Trophoblast cell (in vitro differentiated cells and primary cell): Measurements from ENCODE around the gene INSIG1.

ENCODE experiments used
- DNase-seq, 2 donors: peaks; one replicate each; pipeline ENCODE4 v3.0.0-alpha.2; 2016
- H2AFZ ChIP-seq: 2 replicates; pipeline ENCODE4 v1.6.1; 2013; ENCODE audit warnings: low read length, moderate library complexity, mild to moderate bottlenecking; ENCODE audit not compliant: insufficient read depth, poor library complexity
- H2AK5ac ChIP-seq: 2 replicates; pipeline ENCODE4 v1.6.1; 2013; ENCODE audit warnings: mild to moderate bottlenecking, low read length
- H2BK120ac ChIP-seq: 2 replicates; pipeline ENCODE4 v1.6.1; 2013; ENCODE audit warnings: low read length, mild to moderate bottlenecking, moderate library complexity; ENCODE audit not compliant: insufficient read depth, poor library complexity
- H2BK12ac ChIP-seq: 2 replicates; pipeline ENCODE4 v1.6.1; 2013; ENCODE audit warnings: mild to moderate bottlenecking, low read length, moderate library complexity
- H2BK5ac ChIP-seq: 2 replicates; pipeline ENCODE4 v1.6.1; 2013; ENCODE audit warnings: low read length, low read depth, moderate library complexity, mild to moderate bottlenecking; ENCODE audit not compliant: poor library complexity
- H3K14ac ChIP-seq: 2 replicates; pipeline ENCODE4 v1.6.1; 2013; ENCODE audit warnings: mild to moderate bottlenecking, low read length
- H3K18ac ChIP-seq: 2 replicates; pipeline ENCODE4 v1.6.1; 2013; ENCODE audit warnings: mild to moderate bottlenecking, low read length
- H3K23ac ChIP-seq: 2 replicates; pipeline ENCODE4 v1.6.1; 2013; ENCODE audit warnings: low read length
- H3K27ac ChIP-seq: 2 replicates; pipeline ENCODE4 v1.5.1; 2013; ENCODE audit warnings: low read depth, mild to moderate bottlenecking, inconsistent platforms, low read length, moderate library complexity
- H3K27me3 ChIP-seq: 2 replicates; pipeline ENCODE4 v1.6.1; 2013; ENCODE audit warnings: inconsistent platforms, mild to moderate bottlenecking, low read length, moderate library complexity; ENCODE audit not compliant: insufficient read depth
- H3K36me3 ChIP-seq, 2 experiments: 1 replicate in 1 of 2; 2 replicates in 1 of 2; pipeline ENCODE4 v1.6.1; 2013; ENCODE audit warnings: low read length in 2 of 2, mild to moderate bottlenecking in 2 of 2, moderate library complexity in 1 of 2; ENCODE audit not compliant: insufficient read depth in 2 of 2, control insufficient read depth in 1 of 2
- H3K4ac ChIP-seq: 2 replicates; pipeline ENCODE4 v1.6.1; 2013; ENCODE audit warnings: low read depth, mild to moderate bottlenecking, low read length, moderate library complexity
- H3K4me1 ChIP-seq, 2 experiments: 1 replicate in 1 of 2; 2 replicates in 1 of 2; pipeline ENCODE4 v1.6.1; 2013; ENCODE audit warnings: low read length in 2 of 2, mild to moderate bottlenecking in 2 of 2, moderate library complexity in 1 of 2; ENCODE audit not compliant: insufficient read depth in 2 of 2, control insufficient read depth in 1 of 2
- H3K4me2 ChIP-seq: 2 replicates; pipeline ENCODE4 v1.6.1; 2013; ENCODE audit warnings: inconsistent platforms, mild to moderate bottlenecking, low read length, moderate library complexity
- H3K4me3 ChIP-seq: 2 replicates; pipeline ENCODE4 v1.5.1; 2013; ENCODE audit warnings: mild to moderate bottlenecking, low read depth, low read length, inconsistent platforms
- H3K79me1 ChIP-seq: one replicate; pipeline ENCODE4 v1.6.1; 2013; ENCODE audit warnings: low read length
- H3K79me2 ChIP-seq: 2 replicates; pipeline ENCODE4 v1.6.1; 2013; ENCODE audit warnings: low read length, mild to moderate bottlenecking; ENCODE audit not compliant: control insufficient read depth, insufficient read depth, poor library complexity
- H3K9ac ChIP-seq: 2 replicates; pipeline ENCODE4 v1.6.1; 2013; ENCODE audit warnings: mild to moderate bottlenecking, low read length
- H3K9me3 ChIP-seq: 2 replicates; pipeline ENCODE4 v1.6.1; 2013; ENCODE audit warnings: low read depth, mild to moderate bottlenecking, control low read depth, inconsistent platforms, low read length; ENCODE audit not compliant: insufficient read depth
- H4K12ac ChIP-seq: 2 replicates; pipeline ENCODE4 v1.6.1; 2013; ENCODE audit warnings: low read depth, mild to moderate bottlenecking, low read length, moderate library complexity
- H4K8ac ChIP-seq: 2 replicates; pipeline ENCODE4 v1.6.1; 2013; ENCODE audit warnings: low read depth, mild to moderate bottlenecking, low read length, moderate library complexity
- H4K91ac ChIP-seq: one replicate; pipeline ENCODE4 v1.6.1; 2013; ENCODE audit warnings: low read depth, mild to moderate bottlenecking, low read length, moderate library complexity
- WGBS: extraction: QIAGEN DNeasy Blood & Tissue Kit; methylation state at CpG from one replicate; pipeline ENCODE4 v1.1.7; 2013; ENCODE audit warnings: missing lambda C conversion rate; ENCODE audit not compliant: insufficient read length, insufficient coverage; ENCODE audit errors: extremely low coverage; 5-methylcytosine and 5-hydroxymethylcytosine counted together

The INSIG1 gene

DNA sequence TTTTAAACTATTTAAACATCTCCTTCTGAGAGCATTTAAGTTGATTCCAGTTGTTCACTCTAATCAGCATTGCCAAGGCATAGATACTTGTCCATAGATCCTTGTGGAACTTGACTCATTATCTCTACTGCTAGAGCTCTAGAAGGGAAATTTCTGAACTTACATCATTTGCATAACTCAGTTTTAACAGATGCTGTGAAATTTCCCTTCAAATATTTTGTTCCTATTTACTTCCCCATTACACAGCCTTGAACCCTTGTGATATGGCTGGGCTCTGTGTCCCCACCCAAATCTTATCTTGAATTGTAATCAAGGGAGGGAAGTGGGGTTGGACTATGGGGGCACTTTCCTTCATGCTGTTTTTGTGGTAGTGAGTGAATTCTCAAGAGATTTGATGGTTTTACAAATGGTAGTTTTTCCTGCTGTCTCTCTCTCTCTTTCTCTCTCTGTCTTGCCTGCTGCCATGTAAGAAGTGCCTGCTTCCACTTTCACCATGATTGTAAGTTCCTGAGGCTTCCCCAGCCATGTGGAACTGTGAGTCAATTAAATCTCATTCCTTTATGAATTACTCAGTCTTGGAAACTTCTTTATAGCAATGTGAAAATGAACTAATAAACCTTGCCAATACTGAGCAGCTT, 25.4 kb downstream of the INSIG1 start:
- H4K91ac ChIP-seq = no peak overlapping the region
- no peak overlapping the region for H3K4me3 ChIP-seq
- no peak overlapping the region for H4K12ac ChIP-seq
- H3K9ac ChIP-seq = no peak overlapping the region
- H3K23ac ChIP-seq = no peak overlapping the region
- no peak overlapping the region for H2BK120ac ChIP-seq
- peaks cover 3% of the 10 kb centered on the region for H3K9me3 ChIP-seq
- H3K4me1 ChIP-seq = no peaks in the 10 kb centered on the region
- no peaks in the 10 kb centered on the region for H3K36me3 ChIP-seq
- no peaks in the 10 kb centered on the region for H3K79me1 ChIP-seq
- no peak overlapping the region for H2AK5ac ChIP-seq
- no peak overlapping the region for H4K8ac ChIP-seq
- no peak overlapping the region for H3K4me2 ChIP-seq
- H3K4ac ChIP-seq = no peak overlapping the region
- no peaks in the 10 kb centered on the region for H3K27me3 ChIP-seq
- H2BK12ac ChIP-seq = no peak overlapping the region
- peak; percentile 56 to 89 for DNase-seq
- no peak overlapping the region for H3K27ac ChIP-seq
- H3K79me2 ChIP-seq = no peaks in the 10 kb centered on the region
- H3K14ac ChIP-seq = no peak overlapping the region
- H3K18ac ChIP-seq = no peak overlapping the region
- no peak overlapping the region for H2BK5ac ChIP-seq
- no peak overlapping the region for H2AFZ ChIP-seq

DNA sequence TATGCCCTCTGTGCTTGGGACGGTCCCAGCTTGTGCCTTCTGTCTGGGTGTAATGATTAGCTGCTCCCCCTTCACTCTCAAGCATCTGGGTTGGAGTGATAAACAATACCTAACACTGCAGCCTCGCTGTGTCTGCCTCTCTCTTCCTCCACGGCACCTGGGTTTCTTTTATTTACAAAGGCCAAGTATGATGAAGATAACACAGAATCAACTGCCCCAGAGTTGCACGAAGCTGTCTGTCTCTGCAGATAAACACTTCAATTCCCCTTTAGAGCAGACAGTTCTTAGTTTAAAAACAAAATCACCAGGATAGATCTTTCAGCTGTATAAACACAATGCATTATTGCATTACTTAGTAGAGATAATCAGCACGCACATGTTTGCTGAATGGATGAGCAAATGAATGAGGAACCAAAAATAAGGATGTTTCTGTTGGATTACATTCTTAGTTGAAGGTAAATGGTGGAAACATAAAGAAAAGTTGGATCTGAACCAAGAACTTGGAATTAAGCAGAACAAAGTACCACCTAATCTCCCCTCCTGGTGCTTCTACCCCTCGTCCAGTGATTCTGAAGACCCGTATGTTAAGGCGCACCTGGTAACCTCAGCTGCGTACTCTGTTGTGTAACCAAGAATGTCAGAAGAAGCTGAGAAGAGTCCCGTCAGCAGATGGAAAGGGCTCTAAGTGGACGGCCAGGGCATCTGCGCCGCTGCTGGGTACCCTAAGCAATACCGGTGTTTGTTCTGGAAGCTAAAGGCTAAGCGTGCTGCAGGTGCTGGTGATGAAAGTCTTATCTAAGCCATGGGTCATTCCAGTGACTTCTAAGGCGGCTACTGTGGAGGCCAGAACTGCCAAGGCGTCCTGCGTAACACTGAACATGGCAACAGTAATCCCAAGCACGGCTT, 26.6 kb downstream of the INSIG1 start:
- Histone ChIP-seq H2BK120ac (no peak overlapping the region), H4K8ac (no peak overlapping the region), H3K9ac (peak overlapping the region; percentile 41), H3K9me3 (peaks cover 3% of the 10 kb centered on the region), H3K36me3 (no peaks in the 10 kb centered on the region), H2AK5ac (no peak overlapping the region), H3K23ac (no peak overlapping the region), H3K79me2 (no peaks in the 10 kb centered on the region), H3K4me1 (no peaks in the 10 kb centered on the region), H3K27me3 (no peaks in the 10 kb centered on the region), H3K18ac (no peak overlapping the region), H2BK5ac (no peak overlapping the region), H4K91ac (no peak overlapping the region), H3K79me1 (no peaks in the 10 kb centered on the region), H3K27ac (no peak overlapping the region), H2BK12ac (no peak overlapping the region), H2AFZ (no peak overlapping the region), H3K4me3 (no peak overlapping the region), H3K14ac (no peak overlapping the region), H3K4ac (no peak overlapping the region), H4K12ac (no peak overlapping the region), H3K4me2 (no peak overlapping the region)
- DNase-seq = peak; percentile 77 to 89
- WGBS = no CpG with 5 or more reads among the region's 19 CpGs

DNA sequence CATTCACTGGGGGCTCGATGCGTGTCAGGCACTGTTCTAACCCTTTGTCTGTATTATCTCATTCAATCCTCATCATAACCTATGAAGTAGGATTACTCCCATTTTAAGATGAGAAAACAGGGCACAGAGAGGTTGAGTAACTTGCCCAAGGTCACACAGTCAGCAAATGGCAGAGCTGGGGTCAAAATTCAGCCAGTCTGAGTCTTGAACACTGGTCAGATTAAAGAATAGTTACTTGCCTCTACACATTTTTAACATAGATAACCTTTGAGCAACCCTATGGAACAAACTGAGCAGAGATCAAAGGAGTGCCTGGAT, 27.2 kb downstream of the INSIG1 start:
- no peak overlapping the region for H3K9ac ChIP-seq
- no peak overlapping the region for H3K14ac ChIP-seq
- no peaks in the 10 kb centered on the region for H3K36me3 ChIP-seq
- no peak overlapping the region for H2BK120ac ChIP-seq
- no peak overlapping the region for H3K4me3 ChIP-seq
- no peak overlapping the region for H4K12ac ChIP-seq
- no peaks in the 10 kb centered on the region for H3K79me1 ChIP-seq
- no peak overlapping the region for H3K23ac ChIP-seq
- H3K27me3 ChIP-seq = no peaks in the 10 kb centered on the region
- H2BK12ac ChIP-seq = no peak overlapping the region
- H4K8ac ChIP-seq = no peak overlapping the region
- no peak overlapping the region for H3K18ac ChIP-seq
- no peak overlapping the region for H3K4me2 ChIP-seq
- H2AFZ ChIP-seq = no peak overlapping the region
- H3K9me3 ChIP-seq = peaks cover 3% of the 10 kb centered on the region
- no peak overlapping the region for H2AK5ac ChIP-seq
- H4K91ac ChIP-seq = no peak overlapping the region
- H3K4me1 ChIP-seq = no peaks in the 10 kb centered on the region
- no peak overlapping the region for H3K27ac ChIP-seq
- H3K4ac ChIP-seq = no peak overlapping the region
- H2BK5ac ChIP-seq = no peak overlapping the region
- WGBS = no CpG with 5 or more reads among the region's 2 CpGs
- DNase-seq = peak in 1 of 2 donors; percentile 43
- H3K79me2 ChIP-seq = no peaks in the 10 kb centered on the region

DNA sequence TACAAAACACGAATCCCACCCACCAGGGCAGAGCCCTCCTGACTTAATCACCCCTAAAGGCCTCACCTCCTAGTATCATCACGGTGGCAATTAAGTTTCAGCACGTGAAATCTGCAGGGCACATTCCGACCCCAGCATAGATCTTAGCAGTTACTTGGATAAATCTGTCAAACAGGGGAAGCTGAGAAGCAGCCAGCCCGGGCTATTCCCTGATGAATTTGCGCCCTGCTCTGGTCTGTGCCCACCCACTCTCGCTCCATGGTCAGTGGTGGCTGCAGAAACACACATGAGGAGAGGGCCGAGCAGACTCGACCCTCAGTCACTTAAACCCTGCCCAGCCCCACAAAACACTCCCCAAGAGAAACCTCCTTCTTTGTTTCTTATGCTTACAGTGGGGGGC, 28.7 kb downstream of the INSIG1 start:
- Histone ChIP-seq H2BK12ac (no peak overlapping the region), H3K23ac (no peak overlapping the region), H3K9me3 (peaks cover 3% of the 10 kb centered on the region), H3K4me2 (no peak overlapping the region), H3K36me3 (no peaks in the 10 kb centered on the region), H3K4me1 (no peaks in the 10 kb centered on the region), H2AFZ (no peak overlapping the region), H3K9ac (no peak overlapping the region), H3K27me3 (no peaks in the 10 kb centered on the region), H3K79me1 (no peaks in the 10 kb centered on the region), H2BK120ac (no peak overlapping the region), H2BK5ac (no peak overlapping the region), H3K79me2 (no peaks in the 10 kb centered on the region), H3K14ac (no peak overlapping the region), H3K27ac (no peak overlapping the region), H4K12ac (no peak overlapping the region), H4K8ac (no peak overlapping the region), H2AK5ac (no peak overlapping the region), H3K18ac (no peak overlapping the region), H3K4ac (no peak overlapping the region), H3K4me3 (no peak overlapping the region), H4K91ac (no peak overlapping the region)
- WGBS = no CpG with 5 or more reads among the region's 9 CpGs
- DNase-seq = no peak
